Neural crest cell (in vitro differentiated cells): Measurements from ENCODE around the gene LCTL. TPM values are rescaled to one million over a fixed set of nuclear protein-coding genes. Genes with fewer than 3 reads are reported as not detected.

Experiments used
- DNase-seq: peaks from one replicate; pipeline ENCODE4 v3.0.0; 2021; ENCODE audit warnings: low read depth, mixed read lengths, low spot score
- H3K27ac Mint-ChIP-seq: one replicate; pipeline ENCODE4 v1.8.0; 2021; ENCODE audit warnings: mild to moderate bottlenecking, mixed read lengths; ENCODE audit not compliant: unreplicated experiment
- H3K27me3 Mint-ChIP-seq: 2 replicates; pipeline ENCODE4 v1.8.0; 2021; ENCODE audit warnings: low read depth, mild to moderate bottlenecking, mixed read lengths
- H3K36me3 Mint-ChIP-seq: 2 replicates; pipeline ENCODE4 v1.8.0; 2021; ENCODE audit warnings: low read depth, mild to moderate bottlenecking, mixed read lengths
- H3K4me1 Mint-ChIP-seq: 2 replicates; pipeline ENCODE4 v1.8.0; 2021; ENCODE audit warnings: mixed read lengths
- H3K4me3 Mint-ChIP-seq: one replicate; pipeline ENCODE4 v1.8.0; 2021; ENCODE audit warnings: mild to moderate bottlenecking, mixed read lengths
- H3K9me3 Mint-ChIP-seq: 2 replicates; pipeline ENCODE4 v1.8.0; 2021; ENCODE audit warnings: mixed read lengths
- total RNA-seq: library from RNA; stranded (reverse); gene quantifications from 2 replicates; pipeline ENCODE4 v1.2.1, GENCODE V29; 2021
- TF ChIP-seq, protein P1 (sequence below): fragments of 200-600 bp; sonication (generic); conservative IDR thresholded peaks from 2 replicates; pipeline ENCODE4 v1.5.0; 2021; ENCODE audit warnings: antibody characterized with exemption, mild to moderate bottlenecking

LCTL gene
- total RNA-seq, 1 donor from 2014 or later = 2.1 TPM

DNA sequence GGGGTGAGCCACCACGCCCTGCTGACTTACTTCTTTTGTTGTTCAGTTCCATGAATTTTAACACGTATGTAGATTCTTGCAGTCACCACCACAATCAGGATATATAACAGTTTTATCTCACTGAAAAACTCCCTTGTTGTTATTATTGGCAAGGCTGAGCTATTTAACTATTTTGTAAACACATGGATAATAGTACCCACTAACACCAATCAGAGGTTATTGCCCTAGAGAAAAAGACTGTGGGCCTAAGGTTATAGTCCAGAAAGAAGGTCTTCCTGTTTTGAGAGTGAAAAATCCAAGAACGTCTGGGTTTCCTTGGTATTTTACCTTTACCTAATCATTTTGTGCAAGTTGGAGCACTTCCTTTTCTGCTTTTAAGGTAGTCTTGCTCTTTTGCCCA is 51.2 kb downstream of the LCTL start:
- no peak for DNase-seq
- peaks cover 6% of the 10 kb centered on the region for H3K36me3 Mint-ChIP-seq
- H3K27me3 Mint-ChIP-seq = no peaks in the 10 kb centered on the region
- no peak overlapping the region for H3K4me3 Mint-ChIP-seq
- TF ChIP-seq, protein P1, sequence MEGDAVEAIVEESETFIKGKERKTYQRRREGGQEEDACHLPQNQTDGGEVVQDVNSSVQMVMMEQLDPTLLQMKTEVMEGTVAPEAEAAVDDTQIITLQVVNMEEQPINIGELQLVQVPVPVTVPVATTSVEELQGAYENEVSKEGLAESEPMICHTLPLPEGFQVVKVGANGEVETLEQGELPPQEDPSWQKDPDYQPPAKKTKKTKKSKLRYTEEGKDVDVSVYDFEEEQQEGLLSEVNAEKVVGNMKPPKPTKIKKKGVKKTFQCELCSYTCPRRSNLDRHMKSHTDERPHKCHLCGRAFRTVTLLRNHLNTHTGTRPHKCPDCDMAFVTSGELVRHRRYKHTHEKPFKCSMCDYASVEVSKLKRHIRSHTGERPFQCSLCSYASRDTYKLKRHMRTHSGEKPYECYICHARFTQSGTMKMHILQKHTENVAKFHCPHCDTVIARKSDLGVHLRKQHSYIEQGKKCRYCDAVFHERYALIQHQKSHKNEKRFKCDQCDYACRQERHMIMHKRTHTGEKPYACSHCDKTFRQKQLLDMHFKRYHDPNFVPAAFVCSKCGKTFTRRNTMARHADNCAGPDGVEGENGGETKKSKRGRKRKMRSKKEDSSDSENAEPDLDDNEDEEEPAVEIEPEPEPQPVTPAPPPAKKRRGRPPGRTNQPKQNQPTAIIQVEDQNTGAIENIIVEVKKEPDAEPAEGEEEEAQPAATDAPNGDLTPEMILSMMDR = no peak
- H3K27ac Mint-ChIP-seq = no peak overlapping the region
- no peaks in the 10 kb centered on the region for H3K9me3 Mint-ChIP-seq
- no peaks in the 10 kb centered on the region for H3K4me1 Mint-ChIP-seq

DNA sequence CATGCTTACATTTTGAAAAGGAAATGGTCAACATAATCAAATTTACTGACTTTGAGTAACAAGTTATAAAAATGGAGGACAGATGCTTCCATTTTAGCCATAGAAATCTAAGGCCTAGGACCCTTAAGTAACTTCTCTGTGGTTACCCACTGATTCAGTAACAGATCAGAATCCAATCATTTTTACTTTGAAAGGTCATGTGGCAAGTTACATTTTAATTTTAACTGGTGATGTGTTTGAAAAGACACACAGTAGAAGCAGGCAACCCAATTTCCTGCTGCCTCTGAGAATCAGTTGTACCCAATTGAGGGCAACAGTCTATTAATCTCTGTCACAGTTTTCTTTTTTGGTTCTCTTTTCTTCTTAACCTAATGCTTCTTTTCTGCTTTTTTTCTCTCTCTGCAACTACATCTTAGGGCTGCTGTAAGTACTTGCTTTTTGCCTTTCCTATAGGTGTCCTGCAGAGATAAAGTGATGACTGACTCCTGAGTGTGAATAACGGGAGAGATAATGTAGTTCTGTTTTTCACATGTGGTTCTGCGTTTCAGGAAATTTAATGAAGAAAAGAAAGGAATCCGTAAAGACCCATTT is 57.4 kb downstream of the LCTL start:
- H3K27ac Mint-ChIP-seq = no peak overlapping the region
- no peaks in the 10 kb centered on the region for H3K27me3 Mint-ChIP-seq
- H3K4me1 Mint-ChIP-seq = peaks cover 27% of the 10 kb centered on the region
- TF ChIP-seq, protein P1 = no peak
- H3K4me3 Mint-ChIP-seq = peak overlapping the region; percentile 87
- no peaks in the 10 kb centered on the region for H3K9me3 Mint-ChIP-seq
- peaks cover 9% of the 10 kb centered on the region for H3K36me3 Mint-ChIP-seq
- DNase-seq = no peak

DNA sequence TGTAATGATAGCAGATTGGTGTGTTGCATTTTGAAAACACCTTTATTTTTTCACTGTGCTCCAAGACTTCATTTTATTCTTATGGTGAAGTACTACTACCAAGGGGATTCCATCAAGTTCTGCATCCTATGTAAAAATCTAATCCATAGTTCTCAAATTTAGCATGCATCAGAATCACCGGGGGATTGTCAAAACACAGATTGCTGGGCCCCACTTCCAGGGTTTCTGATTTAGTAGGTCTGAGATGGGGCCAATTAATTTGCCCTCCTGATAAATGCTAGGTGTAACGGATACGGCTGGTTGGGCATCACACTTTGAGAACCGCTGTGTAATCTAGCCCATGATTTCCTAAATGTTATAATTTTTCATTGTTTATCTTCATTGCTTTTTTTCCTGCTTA is 60.0 kb downstream of the LCTL start:
- Mint-ChIP-seq H3K4me1 (peaks cover 42% of the 10 kb centered on the region), H3K4me3 (peak overlapping the region; percentile 98), H3K9me3 (no peaks in the 10 kb centered on the region), H3K27me3 (no peaks in the 10 kb centered on the region), H3K27ac (peak overlapping the region; percentile 100), H3K36me3 (peaks cover 19% of the 10 kb centered on the region)
- DNase-seq = no peak
- TF ChIP-seq, protein P1 = no peak

DNA sequence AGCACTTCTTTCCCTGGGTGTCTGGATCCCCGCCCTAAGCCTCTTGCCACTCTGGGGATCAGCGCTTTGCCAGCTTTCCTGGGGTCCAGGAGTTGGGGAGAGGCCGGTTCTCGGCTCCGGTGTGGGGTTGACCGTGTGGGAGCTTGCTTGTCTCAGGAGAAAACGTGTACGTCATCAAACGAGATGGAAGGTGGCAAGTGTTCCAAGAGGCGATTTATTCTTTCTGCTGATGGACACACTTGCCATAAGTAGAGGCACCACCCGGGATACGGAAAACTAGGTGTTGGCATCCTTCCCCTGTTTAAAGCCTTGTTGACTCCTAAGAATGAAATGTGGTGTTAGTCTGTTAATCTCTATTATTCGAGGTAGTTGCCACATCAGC is 60.4 kb downstream of the LCTL start:
- TF ChIP-seq, protein P1 = no peak
- peak overlapping the region; percentile 100 for H3K27ac Mint-ChIP-seq
- H3K4me3 Mint-ChIP-seq = peak overlapping the region; percentile 98
- peaks cover 42% of the 10 kb centered on the region for H3K4me1 Mint-ChIP-seq
- H3K27me3 Mint-ChIP-seq = no peaks in the 10 kb centered on the region
- peaks cover 22% of the 10 kb centered on the region for H3K36me3 Mint-ChIP-seq
- DNase-seq = no peak
- H3K9me3 Mint-ChIP-seq = no peaks in the 10 kb centered on the region

DNA sequence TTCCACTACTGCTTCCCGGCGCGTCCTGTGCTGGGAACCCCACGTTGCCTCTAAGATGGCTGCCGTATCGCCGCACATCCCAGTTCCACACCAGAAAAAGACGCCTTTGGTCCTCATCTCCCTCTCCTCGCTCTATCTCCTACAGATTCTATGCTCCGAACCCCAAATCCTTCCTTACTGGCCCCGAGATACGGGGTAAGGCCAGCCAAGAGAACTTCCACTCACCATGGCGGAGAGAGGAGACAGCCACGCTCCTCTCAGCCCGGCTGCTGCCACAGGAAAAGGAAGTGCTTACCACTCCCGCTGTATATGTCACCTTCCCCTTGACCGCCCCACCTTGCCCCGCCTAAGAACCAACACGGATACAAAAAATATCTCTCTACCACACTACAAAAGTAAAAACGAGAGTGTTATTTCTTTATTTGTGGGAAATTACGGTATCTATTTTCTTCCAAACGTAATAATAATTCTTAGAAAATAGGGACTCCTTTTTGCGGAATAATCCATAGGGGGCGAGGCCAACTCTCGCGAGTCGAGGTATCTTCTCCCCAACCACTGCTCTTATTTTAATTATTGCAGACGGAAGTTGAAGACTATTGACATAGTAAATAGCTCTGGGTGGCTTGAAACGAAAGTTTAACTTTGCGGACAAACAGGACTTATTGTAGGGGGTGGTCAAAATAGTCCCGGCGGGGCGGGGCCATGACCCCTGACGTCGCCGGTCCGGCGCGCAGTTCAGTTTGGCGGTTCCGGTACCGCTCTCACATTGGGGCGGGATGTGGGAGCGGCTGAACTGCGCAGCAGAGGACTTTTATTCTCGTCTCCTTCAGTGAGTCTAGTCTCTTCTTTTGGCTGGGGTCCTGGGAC is 61.0 kb downstream of the LCTL start, which contains the start of the genes RPL4 and ZWILCH:
Gene RPL4 (minus strand): TSS at position 293 of the 867 bp plus-strand sequence. CDS start 65 bp downstream, at position 228.
Gene ZWILCH (plus strand): TSS at position 764 of the 867 bp plus-strand sequence. CDS start 13 bp downstream, at position 777.
- H3K27me3 Mint-ChIP-seq = no peaks in the 10 kb centered on the region
- peak within 1 kb of the TSS; percentile 98 for H3K4me3 Mint-ChIP-seq
- no peaks in the 10 kb centered on the region for H3K9me3 Mint-ChIP-seq

More for the DNA sequence above, 61.0 kb downstream of the LCTL start, which contains the start of the genes RPL4 and ZWILCH:
- Mint-ChIP-seq H3K4me1 (peaks cover 47% of the 10 kb centered on the region), H3K27ac (peak within 1 kb of the TSS; percentile 100), H3K36me3 (peaks cover 27% of the 10 kb centered on the region)
- peak; percentile 59 for DNase-seq
- TF ChIP-seq, protein P1 = no peak
